OCI-LY1 (cell line): ENCODE data around the gene PRKCH.

Experiments used
- H2AFZ ChIP-seq: fragments of 200-600 bp; sonication (generic), shearing (Covaris generic); 2 replicates; pipeline ENCODE4 v1.6.0; 2014; ENCODE audit warnings: antibody characterized with exemption, mild to moderate bottlenecking, low read length
- H3F3A ChIP-seq: fragments of 200-600 bp; sonication (generic), shearing (Covaris generic); 2 replicates; pipeline ENCODE4 v1.6.0; 2014; ENCODE audit warnings: mild to moderate bottlenecking, antibody characterized with exemption, low read length, moderate library complexity; ENCODE audit not compliant: insufficient read depth
- H3K27ac ChIP-seq: fragments of 200-600 bp; sonication (generic); 2 replicates; pipeline ENCODE4 v1.5.1; 2014; ENCODE audit warnings: low read length, mixed run types, mild to moderate bottlenecking, low read depth; ENCODE audit not compliant: poor library complexity, severe bottlenecking
- H3K27me3 ChIP-seq: fragments of 200-600 bp; sonication (generic); 2 replicates; pipeline ENCODE4 v1.6.0; 2014; ENCODE audit warnings: antibody characterized with exemption, mild to moderate bottlenecking, low read length, moderate library complexity; ENCODE audit not compliant: insufficient read depth
- H3K36me3 ChIP-seq: fragments of 200-600 bp; sonication (generic); 2 replicates; pipeline ENCODE4 v1.6.1; 2014; ENCODE audit warnings: mild to moderate bottlenecking, antibody characterized with exemption, low read length, moderate library complexity, mixed read lengths; ENCODE audit not compliant: insufficient read depth
- H3K4me1 ChIP-seq: fragments of 200-600 bp; sonication (generic); 2 replicates; pipeline ENCODE4 v1.5.1; 2014; ENCODE audit warnings: mild to moderate bottlenecking, low read length, moderate library complexity; ENCODE audit not compliant: insufficient read depth, severe bottlenecking
- H3K4me2 ChIP-seq: fragments of 200-600 bp; sonication (generic), shearing (Covaris generic); 2 replicates; pipeline ENCODE4 v1.6.1; 2014; ENCODE audit warnings: low read length
- H3K4me3 ChIP-seq: fragments of 200-600 bp; sonication (generic); 2 replicates; pipeline ENCODE4 v1.5.1; 2014; ENCODE audit warnings: low read length, low read depth, mild to moderate bottlenecking, mixed read lengths; ENCODE audit not compliant: poor library complexity, severe bottlenecking
- H3K79me2 ChIP-seq: fragments of 200-600 bp; shearing (Covaris generic); 2 replicates; pipeline ENCODE4 v1.6.1; 2016; ENCODE audit warnings: mixed run types, low read length, mixed read lengths; ENCODE audit not compliant: insufficient read depth
- H3K9ac ChIP-seq: fragments of 200-600 bp; sonication (generic), shearing (Covaris generic); 2 replicates; pipeline ENCODE4 v1.6.1; 2014; ENCODE audit warnings: mild to moderate bottlenecking, low read length, mixed read lengths
- H3K9me2 ChIP-seq: fragments of 200-600 bp; sonication (generic), shearing (Covaris generic); 2 replicates; pipeline ENCODE4 v1.6.1; 2014; ENCODE audit warnings: low read depth, mild to moderate bottlenecking, low read length, mixed read lengths
- H3K9me3 ChIP-seq: fragments of 200-600 bp; shearing (Covaris generic); 2 replicates; pipeline ENCODE4 v1.6.1; 2014; ENCODE audit warnings: low read length, mixed read lengths
- H4K20me1 ChIP-seq: fragments of 200-600 bp; sonication (generic), shearing (Covaris generic); 2 replicates; pipeline ENCODE4 v1.6.0; 2016; ENCODE audit warnings: mild to moderate bottlenecking, low read length; ENCODE audit not compliant: insufficient read depth
- CTCF ChIP-seq: fragments of 200-600 bp; sonication (generic), shearing (Covaris generic); IDR thresholded peaks from 2 replicates; pipeline ENCODE4 v1.5.1; 2017; ENCODE audit warnings: mild to moderate bottlenecking, antibody characterized with exemption, low read length, moderate library complexity, mixed read lengths
- EZH2 ChIP-seq: fragments of 200-600 bp; sonication (generic), shearing (Covaris generic); IDR thresholded peaks from 2 replicates; pipeline ENCODE4 v1.8.0; 2017; ENCODE audit warnings: borderline replicate concordance, mixed run types, mild to moderate bottlenecking, antibody characterized with exemption, low read length, moderate library complexity, mixed read lengths

Gene PRKCH

GRCh38 chr14:61337893-61338292 lies 16.5 kb downstream of the PRKCH start:
- Histone ChIP-seq H2AFZ (no peak overlapping the region), H3K9me3 (no peaks in the 10 kb centered on the region), H3K79me2 (no peaks in the 10 kb centered on the region), H3F3A (no peaks in the 10 kb centered on the region), H4K20me1 (no peaks in the 10 kb centered on the region), H3K9ac (no peak overlapping the region), H3K27me3 (no peaks in the 10 kb centered on the region), H3K4me2 (no peak overlapping the region), H3K27ac (no peak overlapping the region), H3K9me2 (no peaks in the 10 kb centered on the region), H3K4me3 (no peak overlapping the region), H3K36me3 (no peaks in the 10 kb centered on the region), H3K4me1 (no peaks in the 10 kb centered on the region)
- no peak for TF ChIP-seq EZH2
- no peak for TF ChIP-seq CTCF

GRCh38 chr14:61338457-61338856 lies 17.1 kb downstream of the PRKCH start:
- Histone ChIP-seq H3K79me2 (no peaks in the 10 kb centered on the region), H3K9me3 (no peaks in the 10 kb centered on the region), H3K9ac (no peak overlapping the region), H3K4me2 (no peak overlapping the region), H3F3A (no peaks in the 10 kb centered on the region), H3K36me3 (no peaks in the 10 kb centered on the region), H3K4me3 (no peak overlapping the region), H3K27ac (no peak overlapping the region), H2AFZ (no peak overlapping the region), H4K20me1 (no peaks in the 10 kb centered on the region), H3K4me1 (no peaks in the 10 kb centered on the region), H3K27me3 (no peaks in the 10 kb centered on the region), H3K9me2 (no peaks in the 10 kb centered on the region)
- TF ChIP-seq CTCF (no peak), EZH2 (no peak)

GRCh38 chr14:61341275-61342206 lies 20.2 kb downstream of the PRKCH start:
- Histone ChIP-seq H3F3A (no peaks in the 10 kb centered on the region), H3K4me1 (no peaks in the 10 kb centered on the region), H4K20me1 (no peaks in the 10 kb centered on the region), H3K9ac (no peak overlapping the region), H2AFZ (no peak overlapping the region), H3K4me3 (no peak overlapping the region), H3K36me3 (no peaks in the 10 kb centered on the region), H3K27ac (no peak overlapping the region), H3K9me3 (no peaks in the 10 kb centered on the region), H3K9me2 (no peaks in the 10 kb centered on the region), H3K4me2 (no peak overlapping the region), H3K27me3 (no peaks in the 10 kb centered on the region), H3K79me2 (no peaks in the 10 kb centered on the region)
- no peak for TF ChIP-seq EZH2
- TF ChIP-seq CTCF: no peak
